Right lobe of liver (tissue), 6 donors: ENCODE results near the gene CTNNB1. TPM values are rescaled to one million over a fixed set of nuclear protein-coding genes. Genes with fewer than 3 reads are reported as not detected.

Experiments
- ATAC-seq, 4 donors: fragments of 200-7000 bp; cut with Tn5 transposase; one replicate each; pipeline ENCODE4 v1.9.1; 2020; ENCODE audit warnings: mild to moderate bottlenecking in 4 of 4, moderate library complexity in 4 of 4
- DNase-seq, 3 donors: peaks; one replicate each; pipeline ENCODE4 v3.0.0-alpha.2; 2020
- H3K27ac ChIP-seq, 3 donors: fragments of 200-600 bp; one replicate each; pipeline ENCODE4 v1.8.0; 2022
- H3K27me3 ChIP-seq, 2 donors: fragments of 200-600 bp; one replicate each; pipeline ENCODE4 v1.8.0; 2022
- H3K36me3 ChIP-seq, 4 donors: fragments of 200-600 bp; sonication (generic) in 1 of 4; one replicate each; pipeline versions ENCODE4 v1.5.1 to v1.8.0; 2017 to 2022; ENCODE audit warnings: control low read depth in 1 of 4
- H3K4me1 ChIP-seq, 4 donors: fragments of 200-600 bp; sonication (generic) in 1 of 4; one replicate each; pipeline versions ENCODE4 v1.5.1 to v1.8.0; 2017 to 2022; ENCODE audit warnings: control low read depth in 1 of 4
- H3K4me3 ChIP-seq, 3 donors: fragments of 200-600 bp; one replicate each; pipeline ENCODE4 v1.8.0; 2022
- H3K9me3 ChIP-seq, 4 donors: fragments of 200-600 bp; sonication (generic) in 1 of 4; one replicate each; pipeline versions ENCODE4 v1.5.1 to v1.8.0; 2017 to 2022; ENCODE audit warnings: control low read depth in 1 of 4
- CTCF ChIP-seq, 4 donors: fragments of 200-600 bp in 3 of 4; fragments of 450-650 bp in 1 of 4; IDR thresholded peaks; one replicate each; pipeline versions ENCODE4 v1.5.1 to v1.8.0; 2016 to 2022; ENCODE audit warnings: antibody characterized with exemption in 4 of 4, mild to moderate bottlenecking in 2 of 4
- POLR2A ChIP-seq: fragments of 450-650 bp; IDR thresholded peaks from one replicate; pipeline ENCODE4 v1.6.1; 2017; ENCODE audit warnings: antibody characterized with exemption, mild to moderate bottlenecking
- WGBS: methylation state at CpG from one replicate; pipeline ENCODE4 v1.1.6; 2018; ENCODE audit warnings: low coverage, low lambda C conversion rate; ENCODE audit not compliant: insufficient coverage; ENCODE audit errors: missing lambda C conversion rate; 5-methylcytosine and 5-hydroxymethylcytosine counted together
- intact Hi-C, 2 donors: fragments of 100-400 bp; cut with DNase I; formaldehyde crosslinking; loops; one replicate each; pipeline versions ENCODE4 v1.11.2 to v1.14.1; 2022
- total RNA-seq, 6 experiments: library from RNA; depleted of rRNA in 2 of 6; stranded (reverse); fragments of >200 nt in 2 of 6; fragmentation: NEBNext Ultra II Directional in 3 of 6; extraction: Animal tissue kit (Norgen Biotek cat#: 25700) in 3 of 6; gene quantifications; one replicate each; pipeline versions ENCODE4 v1.1.0 to v1.2.4, GENCODE V29; 2016 to 2023
- donor health status: DM: no; HTN: yes; CAD: no.
- donor health status: DM: no; HTN: no; CAD: no.
- donor health status: DM: no; HTN: no; CAD: no.
- donor health status: DM: no; HTN: yes; CAD: no.
- donor health status: DM: no; HTN: yes; CAD: no.

CTNNB1 gene
- total RNA-seq, 6 experiments from 2014 or later = 107 to 160 (median 138) TPM

GRCh38 chr3:41162541-41162940 lies 36.8 kb upstream of the CTNNB1 start:
- H3K27me3 ChIP-seq = no peaks in the 10 kb centered on the region
- DNase-seq (no peak), ATAC-seq (no peak)
- no peak overlapping the region for H3K4me3 ChIP-seq
- no peak overlapping the region for H3K27ac ChIP-seq
- no peaks in the 10 kb centered on the region for H3K36me3 ChIP-seq
- 68% methylated on average over 3 of the region's 3 CpGs for WGBS
- no peaks in the 10 kb centered on the region for H3K4me1 ChIP-seq
- TF ChIP-seq POLR2A (no peak), CTCF (IDR thresholded peaks at IDR 0.05) (no peak)
- no peaks in the 10 kb centered on the region for H3K9me3 ChIP-seq
- intact Hi-C loops = no loop called here

- Histone ChIP-seq H3K36me3 (no peaks in the 10 kb centered on the region), H3K9me3 (no peaks in the 10 kb centered on the region)
- TF ChIP-seq CTCF (IDR thresholded peaks at IDR 0.05) = no peak
- TF ChIP-seq POLR2A = no peak
These were observed 36.3 kb upstream of the CTNNB1 start for GRCh38 chr3:41163006-41163405.

GRCh38 chr3:41163421-41163820 lies 35.9 kb upstream of the CTNNB1 start:
- no peak for ATAC-seq
- Histone ChIP-seq H3K4me1 (no peaks in the 10 kb centered on the region), H3K27ac (no peak overlapping the region)

More at GRCh38 chr3:41163006-41163405, 36.3 kb upstream of the CTNNB1 start:
- 40% methylated on average over 1 of the region's 1 CpG for WGBS
- no peak for ATAC-seq
- Histone ChIP-seq H3K4me3 (no peak overlapping the region), H3K27me3 (no peaks in the 10 kb centered on the region), H3K27ac (no peak overlapping the region), H3K4me1 (no peaks in the 10 kb centered on the region)
- intact Hi-C loops = no loop called here
- no peak for DNase-seq

GRCh38 chr3:41164777-41165176 lies 34.5 kb upstream of the CTNNB1 start:
- no peaks in the 10 kb centered on the region for H3K4me1 ChIP-seq
- intact Hi-C loops = no loop called here
- no peak for TF ChIP-seq POLR2A
- TF ChIP-seq CTCF (IDR thresholded peaks at IDR 0.05) = no peak
- H3K27me3 ChIP-seq = no peaks in the 10 kb centered on the region
- H3K27ac ChIP-seq = no peak overlapping the region
- 40% methylated on average over 2 of the region's 2 CpGs for WGBS
- ATAC-seq (no peak), DNase-seq (no peak)
- H3K36me3 ChIP-seq = no peaks in the 10 kb centered on the region
- H3K4me3 ChIP-seq = no peak overlapping the region
- H3K9me3 ChIP-seq = no peaks in the 10 kb centered on the region

More at GRCh38 chr3:41163421-41163820, 35.9 kb upstream of the CTNNB1 start:
- Histone ChIP-seq H3K9me3 (no peaks in the 10 kb centered on the region), H3K27me3 (no peaks in the 10 kb centered on the region), H3K4me3 (no peak overlapping the region), H3K36me3 (no peaks in the 10 kb centered on the region)
- DNase-seq = no peak
- TF ChIP-seq CTCF (IDR thresholded peaks at IDR 0.05) (no peak), POLR2A (no peak)
- intact Hi-C loops = no loop called here
- WGBS = 46% methylated on average over 2 of the region's 3 CpGs
